ENCODE results near the gene SEMA3F.

Gene SEMA3F

GRCh38 chr3:50155891-50156290 lies 767 bp downstream of the SEMA3F start:
- DNase-seq (ENCODE audit: low read depth in 2 of 2) = no peak

DNA sequence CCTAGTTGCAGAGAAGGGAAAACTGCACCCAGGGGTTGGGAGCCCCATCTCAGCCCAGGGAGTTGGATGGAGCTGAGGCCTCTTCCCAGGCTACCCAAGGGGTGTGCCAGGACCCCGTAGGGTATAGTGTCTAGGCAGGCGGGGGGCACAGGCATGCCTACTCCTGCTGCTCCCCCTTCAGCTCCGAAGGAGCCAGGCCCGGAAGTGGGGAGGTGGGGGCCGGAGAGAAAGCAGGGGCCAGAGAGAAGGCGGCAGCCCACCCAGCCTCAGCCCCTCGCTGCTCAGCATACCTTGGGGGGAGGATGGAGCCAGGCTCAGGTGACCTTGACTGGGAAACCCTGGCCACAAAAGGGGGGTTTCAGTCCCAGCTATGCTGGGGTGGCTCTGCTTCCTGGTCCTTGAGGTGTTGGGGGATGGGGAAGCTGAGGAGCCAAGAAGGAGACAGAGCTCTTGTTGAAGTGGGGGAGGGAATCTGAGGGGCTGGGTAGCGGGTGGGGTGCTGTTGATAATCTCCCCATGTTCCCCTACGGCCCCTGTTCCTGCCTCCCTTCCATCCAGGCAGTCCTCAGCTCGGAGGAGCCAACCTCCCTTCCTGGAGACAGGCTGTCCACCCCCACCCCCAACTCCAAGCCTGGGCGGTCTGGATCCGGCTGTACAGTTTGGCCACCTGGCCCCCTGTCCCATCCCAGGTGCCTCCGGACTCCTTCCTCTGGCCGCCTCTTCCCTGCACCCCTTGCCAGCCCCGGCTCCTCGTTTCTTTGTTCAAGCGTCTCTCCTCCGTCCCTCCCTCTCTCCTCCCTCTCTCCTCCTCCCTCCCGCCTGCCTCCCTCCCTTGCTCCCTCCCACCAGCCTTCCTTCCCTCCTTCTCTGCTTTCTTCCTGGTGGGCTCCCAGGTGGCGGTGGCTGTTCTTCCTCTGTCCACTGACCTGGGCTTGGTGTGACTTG lies 1.7 kb downstream of the SEMA3F start:
- peak in 1 of 2 experiments; percentile 12 for DNase-seq (ENCODE audit: low read depth in 2 of 2)

DNA sequence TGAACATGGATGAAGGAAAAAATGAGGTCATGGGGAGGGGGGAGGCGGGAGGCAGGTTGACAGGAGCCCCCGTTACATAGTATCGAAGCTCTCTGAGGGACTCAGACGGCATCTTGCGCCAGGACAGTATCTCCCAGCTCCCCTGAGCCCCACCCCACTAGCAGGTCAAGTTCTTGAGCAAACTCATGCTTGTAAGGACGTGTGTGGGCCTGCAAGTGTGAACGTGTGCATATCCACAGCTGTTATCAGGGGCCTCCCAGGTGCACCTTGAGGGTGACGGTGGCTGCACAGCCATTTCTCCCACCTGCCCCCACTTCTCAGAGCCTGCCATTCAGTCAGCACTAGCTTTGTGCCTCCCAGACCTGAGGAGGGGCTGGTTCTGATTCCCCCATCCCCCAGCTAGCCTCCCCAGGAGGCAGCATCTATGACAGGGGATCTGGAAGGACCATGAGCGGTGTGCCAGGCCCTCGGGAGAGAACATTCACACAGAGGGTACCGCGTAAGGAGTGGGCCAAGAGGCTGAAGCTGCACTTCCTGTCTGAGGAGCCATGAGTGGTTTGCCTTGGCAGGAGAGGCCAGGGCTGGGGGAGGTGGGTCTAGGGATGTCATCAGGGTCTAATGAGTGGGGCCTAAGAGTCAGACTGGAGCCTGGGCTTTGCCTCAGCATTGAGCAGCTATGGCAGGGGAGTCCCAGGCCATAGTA lies 2.9 kb downstream of the SEMA3F start:
- DNase-seq (ENCODE audit: low read depth in 2 of 2) = no peak

DNA sequence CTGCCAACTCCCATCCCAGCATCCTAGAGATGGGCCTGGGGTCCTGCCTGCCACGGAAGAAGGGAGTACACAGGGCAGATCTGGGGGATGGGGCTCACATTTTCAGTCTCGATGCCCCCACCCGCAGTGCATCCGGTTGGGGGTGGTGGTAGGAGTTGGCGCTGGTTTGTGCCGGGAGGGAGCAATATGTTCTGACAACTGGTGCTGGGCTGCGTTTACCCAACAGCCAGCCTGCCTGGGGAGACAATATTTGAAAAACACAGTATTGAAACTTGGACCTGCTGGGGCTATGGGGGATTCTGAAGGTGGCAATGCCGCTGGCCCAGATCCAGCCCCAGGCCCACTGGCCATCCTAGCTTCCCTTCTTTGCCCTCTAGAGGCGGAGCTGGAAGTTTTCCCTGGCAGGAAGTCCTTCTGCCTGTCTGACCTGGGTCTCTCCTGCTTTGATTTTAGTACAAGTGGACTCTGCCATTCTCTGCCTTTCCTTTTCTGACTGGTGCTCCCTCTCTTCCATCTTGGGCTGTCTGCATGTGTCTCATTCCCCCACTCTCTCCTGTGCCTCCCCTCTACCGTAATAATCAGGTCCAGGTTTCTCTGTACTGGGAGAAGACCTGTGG lies 3.5 kb downstream of the SEMA3F start:
- DNase-seq (ENCODE audit: low read depth in 2 of 2) = no peak

DNA sequence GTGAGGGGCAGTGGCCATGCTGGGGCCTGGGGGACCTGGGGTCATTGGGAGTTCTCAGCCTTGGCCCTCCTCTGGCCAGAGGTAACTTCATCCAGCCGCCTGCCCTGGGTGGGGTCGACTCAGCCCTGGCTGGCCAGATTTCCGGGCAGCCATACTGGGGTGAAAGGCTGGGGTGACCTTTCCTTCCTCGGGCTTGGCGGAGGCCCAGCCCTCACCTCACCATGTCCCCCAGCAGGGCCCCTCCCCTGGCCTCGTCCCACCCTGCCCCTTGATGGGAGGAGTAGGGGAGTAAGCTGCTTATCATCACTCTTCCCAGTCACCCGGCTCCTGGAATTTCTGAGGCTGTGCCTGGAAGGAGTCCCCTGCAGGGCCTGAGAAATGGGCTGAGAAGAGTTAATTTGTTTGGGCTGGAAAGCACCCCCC lies 5.4 kb downstream of the SEMA3F start:
- DNase-seq (ENCODE audit: low read depth in 2 of 2) = no peak

- no peak for DNase-seq (ENCODE audit: low read depth in 2 of 2)
These were observed 6.2 kb downstream of the SEMA3F start for GRCh38 chr3:50161320-50161719.

GRCh38 chr3:50162034-50162883 lies 7.1 kb downstream of the SEMA3F start:
- no peak for DNase-seq (ENCODE audit: low read depth in 2 of 2)

DNA sequence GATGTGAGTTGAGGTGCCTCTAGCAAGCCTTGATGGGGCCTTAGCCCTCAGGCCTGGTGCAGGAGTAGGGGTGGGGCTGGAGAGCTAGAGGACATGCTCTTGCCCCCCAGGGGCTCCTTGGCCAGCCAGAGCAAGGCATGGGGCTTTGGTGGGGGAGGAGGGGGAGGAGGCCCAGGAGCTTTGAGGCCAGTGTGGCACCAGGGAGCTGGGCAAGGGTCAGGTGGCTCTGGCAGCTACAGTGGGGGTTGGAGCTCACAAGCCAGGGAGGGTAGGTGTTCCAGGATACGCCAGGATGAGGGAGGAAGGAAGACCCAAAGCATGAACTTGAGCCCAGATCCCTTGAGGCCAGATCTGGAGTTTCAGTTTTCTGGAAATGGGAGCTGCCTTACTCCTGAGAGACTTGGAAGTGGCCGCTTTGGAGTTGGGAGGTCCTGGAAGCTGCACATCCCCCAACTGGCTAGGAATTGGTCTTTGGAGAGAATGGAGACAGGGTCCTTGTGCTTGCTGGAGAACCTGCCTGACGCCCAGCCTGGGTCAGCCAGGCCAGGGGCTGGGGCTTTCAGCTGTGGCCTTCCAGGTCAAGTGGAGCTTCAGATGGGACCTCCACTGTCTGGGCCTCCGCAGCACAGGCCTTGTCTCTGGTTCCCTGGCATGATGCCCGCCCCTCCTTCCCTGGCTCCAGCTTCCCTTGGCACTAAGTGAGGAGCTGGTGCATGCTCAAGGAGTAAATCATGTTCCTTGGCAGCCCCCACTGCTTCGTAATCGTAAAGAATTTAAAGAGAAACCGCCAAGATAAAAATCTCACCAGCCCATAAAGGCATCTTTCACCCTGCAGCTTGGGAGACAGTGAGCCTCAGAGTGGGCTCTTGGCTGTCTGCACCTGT lies 8.7 kb downstream of the SEMA3F start:
- peak; percentile 78 to 82 for DNase-seq (ENCODE audit: low read depth in 2 of 2)

- no peak for DNase-seq (ENCODE audit: low read depth in 2 of 2)
These were observed 9.4 kb downstream of the SEMA3F start for GRCh38 chr3:50164481-50164880.

DNA sequence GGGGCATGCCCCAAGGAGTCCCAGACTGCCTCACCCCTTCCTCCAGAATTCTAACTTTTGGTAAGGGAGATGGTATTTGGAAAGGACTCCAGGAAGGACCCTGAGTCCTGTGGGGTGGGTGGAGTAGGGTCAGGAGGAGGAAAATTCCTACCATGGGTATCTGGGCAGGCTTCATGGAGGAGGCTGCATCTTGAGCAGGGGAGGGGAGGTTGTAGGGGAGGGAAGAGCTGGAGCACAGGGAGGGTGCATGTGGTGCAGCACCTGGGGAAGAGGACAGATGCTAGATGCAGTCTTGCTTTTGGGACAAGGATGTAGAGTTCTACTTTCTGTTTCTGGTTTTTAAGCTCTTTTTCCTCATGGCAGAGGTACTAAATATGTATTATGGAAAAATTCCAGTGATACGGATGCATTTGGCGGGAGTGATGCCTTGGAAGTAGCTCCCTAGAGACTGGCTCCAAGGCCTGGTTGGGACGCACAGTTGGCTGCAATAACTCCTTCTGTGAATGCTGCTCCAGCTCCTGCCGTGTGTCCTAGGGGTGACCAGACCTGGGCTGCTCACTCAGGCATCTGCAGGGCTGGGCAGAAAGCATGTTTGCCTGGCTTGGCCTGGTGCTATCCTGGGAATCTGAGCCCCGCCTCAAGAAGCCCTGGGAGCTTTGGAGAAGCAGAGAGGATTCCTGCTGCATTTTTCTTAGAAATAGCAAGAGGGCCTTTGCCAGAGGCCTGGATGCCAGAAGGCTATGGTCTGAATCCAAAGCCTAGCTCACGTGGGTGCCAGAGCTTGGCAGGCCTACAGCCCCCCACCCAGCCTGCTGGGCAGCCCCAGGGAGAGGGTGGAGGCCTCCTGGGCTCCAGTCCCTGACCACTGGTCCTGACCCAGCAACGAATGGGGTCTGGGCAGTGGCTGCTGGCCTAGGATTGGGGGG lies 10.1 kb downstream of the SEMA3F start:
- peak; percentile 39 to 50 for DNase-seq (ENCODE audit: low read depth in 2 of 2)

- DNase-seq (ENCODE audit: low read depth in 2 of 2) = no peak
These were observed 10.9 kb downstream of the SEMA3F start for GRCh38 chr3:50165910-50166538.

DNA sequence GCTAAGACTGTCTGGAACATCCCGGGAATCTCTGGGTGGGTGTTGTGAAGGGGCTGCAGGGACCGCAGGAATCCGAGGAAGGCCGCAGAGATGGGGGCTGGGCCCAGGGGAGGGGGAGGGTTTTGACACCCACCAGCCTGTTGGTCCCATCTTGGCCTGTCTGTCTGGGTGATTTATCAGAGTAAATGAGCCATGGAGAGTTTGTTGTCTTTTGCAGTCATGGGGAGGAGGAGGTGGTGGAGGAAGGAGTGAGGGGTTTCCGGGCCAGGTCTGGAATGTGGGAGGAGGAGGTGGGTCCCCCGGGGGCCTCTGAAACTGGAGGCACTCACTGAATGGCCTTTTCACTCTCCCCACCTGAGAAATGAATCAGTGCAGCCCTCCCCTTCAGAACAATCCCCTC lies 11.5 kb downstream of the SEMA3F start:
- DNase-seq (ENCODE audit: low read depth in 2 of 2) = no peak

DNA sequence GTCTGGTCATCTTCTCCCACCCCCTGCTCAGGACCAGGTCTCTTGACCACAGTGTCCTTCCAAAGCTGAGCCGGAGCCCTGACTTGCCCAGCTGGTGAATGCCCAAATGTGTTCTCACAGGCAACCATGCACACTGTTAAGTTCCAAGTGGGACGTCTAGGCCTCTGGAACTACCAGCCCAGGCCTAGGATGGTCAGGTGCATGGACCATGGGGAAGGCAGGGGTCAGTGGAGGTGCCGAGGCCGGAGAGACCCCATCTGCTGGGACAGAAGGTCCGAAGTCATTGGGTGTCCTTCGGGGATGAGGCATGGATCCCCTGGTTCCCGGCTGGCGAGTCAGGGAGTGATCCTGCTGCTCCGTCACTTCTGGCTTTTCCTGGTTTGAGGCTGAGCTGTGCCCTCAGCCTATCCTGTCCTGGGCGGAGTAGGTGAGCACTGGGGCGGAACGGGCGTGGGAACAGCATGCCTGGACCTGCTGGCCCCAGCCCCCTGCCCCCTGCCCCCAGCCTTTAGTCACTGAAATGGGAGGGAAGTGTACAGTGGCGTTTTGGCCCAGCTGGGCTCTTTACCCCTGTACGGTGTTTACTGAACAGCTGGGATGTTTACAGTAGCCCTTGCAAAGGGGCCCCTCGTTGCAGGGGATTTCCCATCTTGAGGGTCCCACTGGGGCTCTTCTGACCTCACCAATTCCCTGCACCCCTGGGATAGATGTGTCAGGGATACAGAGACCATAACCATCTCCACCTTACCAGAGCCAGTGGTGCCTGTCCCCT lies 12.1 kb downstream of the SEMA3F start:
- DNase-seq (ENCODE audit: low read depth in 2 of 2) = no peak

- DNase-seq (ENCODE audit: low read depth in 2 of 2) = no peak
These were observed 12.7 kb downstream of the SEMA3F start for GRCh38 chr3:50167841-50168209.

GRCh38 chr3:50168388-50168787 lies 13.3 kb downstream of the SEMA3F start:
- no peak for DNase-seq (ENCODE audit: low read depth in 2 of 2)

DNA sequence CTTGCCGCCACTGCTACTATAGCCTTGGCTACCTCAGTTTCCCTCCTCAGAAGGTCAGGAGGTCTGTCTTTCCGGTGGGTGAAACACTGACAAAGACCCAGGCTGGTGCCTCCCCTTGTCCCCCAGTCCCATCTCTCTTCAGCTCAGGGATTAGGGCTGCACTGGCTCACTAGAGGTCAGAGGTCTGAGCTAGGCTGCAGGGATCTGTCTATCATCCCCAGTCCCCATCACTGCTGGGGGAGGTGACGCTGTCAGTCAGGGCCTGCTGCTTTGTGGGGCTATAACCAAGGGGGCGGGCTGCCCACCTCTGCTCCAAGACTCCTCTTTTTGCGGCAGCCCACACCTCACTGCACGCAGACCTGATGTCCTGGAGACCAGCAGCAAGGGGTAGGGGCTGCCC lies 13.7 kb downstream of the SEMA3F start:
- no peak for DNase-seq (ENCODE audit: low read depth in 2 of 2)

GRCh38 chr3:50169232-50169832 lies 14.2 kb downstream of the SEMA3F start:
- no peak for DNase-seq (ENCODE audit: low read depth in 2 of 2)

GRCh38 chr3:50169858-50170257 lies 14.7 kb downstream of the SEMA3F start:
- DNase-seq (ENCODE audit: low read depth in 2 of 2) = no peak

Data from fibroblast of skin of left quadriceps (primary cell).